Progenitor cell of endocrine pancreas (in vitro differentiated cells): ENCODE data around the gene PARD6G. TPM values are rescaled to one million over a fixed set of nuclear protein-coding genes. Genes with fewer than 3 reads are reported as not detected.

Experiments
- DNase-seq: peaks from one replicate; pipeline ENCODE4 v3.0.0; 2021; ENCODE audit warnings: low spot score; ENCODE audit not compliant: unreplicated experiment
- H3K27ac Mint-ChIP-seq: 2 replicates; pipeline ENCODE4 v1.8.0; 2021; ENCODE audit warnings: mild to moderate bottlenecking, moderate library complexity, mixed read lengths
- H3K27me3 Mint-ChIP-seq: 2 replicates; pipeline ENCODE4 v1.8.0; 2021; ENCODE audit warnings: mixed read lengths
- H3K36me3 Mint-ChIP-seq: 2 replicates; pipeline ENCODE4 v1.8.0; 2022; ENCODE audit warnings: mixed read lengths; ENCODE audit not compliant: insufficient read depth
- H3K4me1 Mint-ChIP-seq: 2 replicates; pipeline ENCODE4 v1.8.0; 2021; ENCODE audit warnings: low read depth, mixed read lengths
- H3K4me3 Mint-ChIP-seq: 2 replicates; pipeline ENCODE4 v1.8.0; 2021; ENCODE audit warnings: low read depth, mild to moderate bottlenecking, moderate library complexity, mixed read lengths
- H3K9me3 Mint-ChIP-seq: 2 replicates; pipeline ENCODE4 v1.8.0; 2021; ENCODE audit warnings: low read depth, mixed read lengths
- total RNA-seq: library from RNA; stranded (reverse); gene quantifications from 2 replicates; pipeline ENCODE4 v1.2.1, GENCODE V29; 2021
- TF ChIP-seq, protein P1 (sequence below): fragments of 200-600 bp; sonication (generic); IDR thresholded peaks from one replicate; pipeline ENCODE4 v1.5.0; 2021; ENCODE audit warnings: antibody characterized with exemption, mild to moderate bottlenecking; ENCODE audit not compliant: unreplicated experiment

Gene PARD6G
- total RNA-seq, 1 donor from 2014 or later, result 25.8 TPM

DNA sequence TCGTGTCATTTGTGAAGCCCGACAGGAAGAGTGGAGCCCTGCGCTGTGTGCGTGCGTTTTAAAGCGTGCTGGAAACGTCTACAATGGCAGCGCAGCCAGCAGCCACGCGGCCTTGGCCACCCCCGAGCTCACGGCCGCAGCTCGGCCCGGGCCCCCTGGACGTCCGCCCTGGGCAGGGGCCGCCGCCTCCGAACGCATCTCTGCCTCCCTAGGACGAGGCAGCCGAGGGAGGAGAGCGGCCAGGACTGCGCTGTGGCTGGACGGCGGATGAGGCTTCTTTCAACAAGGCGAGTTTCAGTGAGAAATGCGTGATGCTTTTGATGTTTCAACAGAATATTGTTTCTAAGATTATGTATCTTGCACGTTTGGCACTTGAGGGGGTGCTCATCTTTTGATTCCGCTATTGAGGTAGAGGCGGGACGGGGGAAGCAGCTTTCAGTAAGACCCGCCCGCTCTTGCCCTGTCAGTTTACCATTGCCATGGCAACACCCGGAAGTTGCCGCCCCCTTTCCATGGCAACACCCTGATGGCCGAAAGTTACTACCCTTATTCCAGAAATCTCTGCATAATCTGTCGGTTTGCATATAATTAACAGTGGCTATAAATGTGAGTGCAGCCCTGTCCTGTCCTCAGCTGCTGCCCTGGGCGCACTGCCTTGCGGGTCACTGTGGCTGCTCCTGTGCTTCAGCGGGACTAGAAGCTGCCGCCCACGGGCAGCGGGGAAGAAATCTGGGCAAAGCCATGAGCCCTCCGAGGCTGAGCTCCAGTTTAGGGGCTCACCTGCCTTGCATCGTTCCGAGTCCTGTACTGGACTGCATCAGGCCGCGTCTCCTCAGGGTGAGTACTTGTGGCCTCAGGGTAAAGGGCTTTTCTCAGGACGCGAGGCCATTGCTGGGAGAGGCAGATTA, 99.6 kb downstream of the PARD6G start:
- TF ChIP-seq, protein P1, sequence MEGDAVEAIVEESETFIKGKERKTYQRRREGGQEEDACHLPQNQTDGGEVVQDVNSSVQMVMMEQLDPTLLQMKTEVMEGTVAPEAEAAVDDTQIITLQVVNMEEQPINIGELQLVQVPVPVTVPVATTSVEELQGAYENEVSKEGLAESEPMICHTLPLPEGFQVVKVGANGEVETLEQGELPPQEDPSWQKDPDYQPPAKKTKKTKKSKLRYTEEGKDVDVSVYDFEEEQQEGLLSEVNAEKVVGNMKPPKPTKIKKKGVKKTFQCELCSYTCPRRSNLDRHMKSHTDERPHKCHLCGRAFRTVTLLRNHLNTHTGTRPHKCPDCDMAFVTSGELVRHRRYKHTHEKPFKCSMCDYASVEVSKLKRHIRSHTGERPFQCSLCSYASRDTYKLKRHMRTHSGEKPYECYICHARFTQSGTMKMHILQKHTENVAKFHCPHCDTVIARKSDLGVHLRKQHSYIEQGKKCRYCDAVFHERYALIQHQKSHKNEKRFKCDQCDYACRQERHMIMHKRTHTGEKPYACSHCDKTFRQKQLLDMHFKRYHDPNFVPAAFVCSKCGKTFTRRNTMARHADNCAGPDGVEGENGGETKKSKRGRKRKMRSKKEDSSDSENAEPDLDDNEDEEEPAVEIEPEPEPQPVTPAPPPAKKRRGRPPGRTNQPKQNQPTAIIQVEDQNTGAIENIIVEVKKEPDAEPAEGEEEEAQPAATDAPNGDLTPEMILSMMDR, result no peak
- Mint-ChIP-seq H3K36me3 (peaks cover 8% of the 10 kb centered on the region), H3K4me1 (no peaks in the 10 kb centered on the region), H3K27me3 (no peaks in the 10 kb centered on the region), H3K27ac (peak overlapping the region; percentile 18), H3K9me3 (no peaks in the 10 kb centered on the region), H3K4me3 (peak overlapping the region; percentile 65)
- DNase-seq, result no peak

DNA sequence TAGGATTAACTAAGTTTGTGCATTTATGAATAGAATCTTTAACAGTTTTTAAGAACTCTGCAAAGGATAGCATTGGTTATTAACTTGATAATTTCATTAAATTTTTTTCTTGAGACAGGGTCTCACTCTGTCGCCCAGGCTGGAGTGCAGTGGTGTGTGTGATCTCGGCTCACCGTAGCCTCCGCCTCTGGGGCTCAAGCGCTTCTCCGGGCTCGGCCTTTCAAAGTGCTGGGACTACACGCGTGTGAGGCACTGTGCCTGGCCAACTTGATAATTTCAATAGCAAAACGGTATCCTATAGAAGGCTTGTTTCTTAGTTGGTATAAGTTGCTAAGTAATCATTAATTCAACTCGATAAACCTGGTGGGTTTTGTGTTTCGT, 100.3 kb downstream of the PARD6G start:
- Mint-ChIP-seq H3K27me3 (no peaks in the 10 kb centered on the region), H3K36me3 (peaks cover 8% of the 10 kb centered on the region), H3K4me3 (peak overlapping the region; percentile 53), H3K27ac (no peak overlapping the region), H3K4me1 (no peaks in the 10 kb centered on the region), H3K9me3 (no peaks in the 10 kb centered on the region)
- DNase-seq, result no peak
- TF ChIP-seq, protein P1, result no peak

DNA sequence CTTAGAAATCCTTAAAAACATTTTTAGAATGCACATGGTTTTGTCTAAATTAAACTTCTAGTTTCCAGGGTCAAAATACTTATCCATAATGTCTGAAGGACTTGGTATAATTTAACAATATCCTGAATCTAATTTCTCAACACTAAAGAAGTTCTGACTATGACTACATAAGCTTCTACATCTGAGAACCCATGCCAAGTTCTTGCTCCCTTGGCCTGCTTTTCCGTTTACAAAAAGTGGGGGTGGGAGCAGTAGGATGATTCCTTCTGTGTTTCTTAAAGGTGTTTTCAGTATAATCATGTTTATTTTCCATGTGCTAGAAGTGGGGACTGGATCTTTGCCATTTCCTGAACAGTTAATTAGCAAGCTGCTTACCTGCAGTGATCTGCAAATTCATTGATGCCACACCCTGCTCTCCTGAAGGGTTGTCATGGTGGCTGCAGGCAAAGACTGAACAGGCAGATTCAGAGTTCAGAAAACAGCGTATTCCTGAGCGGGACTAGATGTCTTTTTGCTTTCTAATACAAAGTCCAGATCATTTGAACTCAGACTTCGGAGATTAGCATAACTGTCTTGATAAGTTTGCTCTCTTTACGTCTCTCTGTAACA, 102.0 kb downstream of the PARD6G start:
- no peak for DNase-seq
- H3K4me3 Mint-ChIP-seq, result no peak overlapping the region
- H3K4me1 Mint-ChIP-seq, result no peaks in the 10 kb centered on the region
- TF ChIP-seq, protein P1, result no peak
- peaks cover 8% of the 10 kb centered on the region for H3K36me3 Mint-ChIP-seq
- H3K9me3 Mint-ChIP-seq, result no peaks in the 10 kb centered on the region
- no peaks in the 10 kb centered on the region for H3K27me3 Mint-ChIP-seq
- no peak overlapping the region for H3K27ac Mint-ChIP-seq

DNA sequence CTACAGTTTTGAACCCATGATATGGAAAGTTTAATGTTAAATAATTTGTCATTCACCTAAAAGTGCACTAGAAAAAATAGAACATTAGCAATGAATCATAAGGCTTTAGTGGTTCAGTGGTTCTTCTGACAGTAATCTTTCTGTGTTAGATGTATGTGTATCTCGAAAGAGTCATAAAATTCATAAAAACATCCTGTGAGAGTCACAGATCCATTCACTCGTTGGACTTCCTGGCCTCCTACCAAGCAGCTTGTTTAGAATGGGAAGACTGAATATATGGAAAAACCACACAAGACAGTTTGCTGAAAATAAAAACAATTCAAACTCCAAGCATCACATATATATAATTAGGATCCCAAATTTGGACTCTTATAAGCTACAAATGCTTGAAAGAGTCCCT, 103.4 kb downstream of the PARD6G start:
- DNase-seq, result no peak
- H3K9me3 Mint-ChIP-seq, result no peaks in the 10 kb centered on the region
- no peaks in the 10 kb centered on the region for H3K27me3 Mint-ChIP-seq
- no peak overlapping the region for H3K27ac Mint-ChIP-seq
- no peak overlapping the region for H3K4me3 Mint-ChIP-seq
- H3K4me1 Mint-ChIP-seq, result no peaks in the 10 kb centered on the region
- H3K36me3 Mint-ChIP-seq, result peaks cover 6% of the 10 kb centered on the region
- TF ChIP-seq, protein P1, result no peak

DNA sequence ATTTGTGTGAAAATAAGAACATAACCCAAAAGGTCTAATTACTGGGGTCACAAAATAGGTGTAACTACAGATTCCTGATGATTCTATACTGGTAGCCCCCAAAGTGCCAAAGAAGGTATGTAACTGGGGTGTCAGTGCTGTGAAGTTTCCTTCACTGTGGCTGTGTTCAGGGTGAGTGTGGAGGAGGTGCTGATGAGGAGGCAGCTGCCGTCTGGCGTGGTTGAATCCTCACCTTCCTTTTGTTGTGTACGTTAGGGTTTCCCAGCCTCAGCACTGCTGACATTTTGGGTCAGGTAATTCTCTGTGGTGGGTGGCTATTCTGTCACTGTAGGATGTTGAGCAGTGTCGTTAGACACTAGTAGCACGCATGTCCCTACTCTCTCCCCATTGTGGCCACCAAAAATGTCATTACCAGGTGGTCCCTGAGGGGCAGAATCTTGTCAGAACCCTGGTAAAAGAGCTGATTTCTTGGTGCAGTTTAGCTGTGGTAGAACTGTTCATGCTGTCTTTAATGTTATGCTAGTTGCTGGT, 106.8 kb downstream of the PARD6G start:
- H3K27ac Mint-ChIP-seq, result no peak overlapping the region
- no peaks in the 10 kb centered on the region for H3K4me1 Mint-ChIP-seq
- no peak for DNase-seq
- no peak overlapping the region for H3K4me3 Mint-ChIP-seq
- H3K36me3 Mint-ChIP-seq, result peaks cover 8% of the 10 kb centered on the region
- H3K9me3 Mint-ChIP-seq, result no peaks in the 10 kb centered on the region
- no peaks in the 10 kb centered on the region for H3K27me3 Mint-ChIP-seq
- TF ChIP-seq, protein P1, result no peak
